Measurements from ENCODE around the gene RNF213. TPM values are rescaled to one million over a fixed set of nuclear protein-coding genes. Genes with fewer than 3 reads are reported as not detected.

Gene RNF213
- total RNA-seq, 6 experiments from 2014 or later = 59.1 to 87.7 (median 73.0) TPM

DNA sequence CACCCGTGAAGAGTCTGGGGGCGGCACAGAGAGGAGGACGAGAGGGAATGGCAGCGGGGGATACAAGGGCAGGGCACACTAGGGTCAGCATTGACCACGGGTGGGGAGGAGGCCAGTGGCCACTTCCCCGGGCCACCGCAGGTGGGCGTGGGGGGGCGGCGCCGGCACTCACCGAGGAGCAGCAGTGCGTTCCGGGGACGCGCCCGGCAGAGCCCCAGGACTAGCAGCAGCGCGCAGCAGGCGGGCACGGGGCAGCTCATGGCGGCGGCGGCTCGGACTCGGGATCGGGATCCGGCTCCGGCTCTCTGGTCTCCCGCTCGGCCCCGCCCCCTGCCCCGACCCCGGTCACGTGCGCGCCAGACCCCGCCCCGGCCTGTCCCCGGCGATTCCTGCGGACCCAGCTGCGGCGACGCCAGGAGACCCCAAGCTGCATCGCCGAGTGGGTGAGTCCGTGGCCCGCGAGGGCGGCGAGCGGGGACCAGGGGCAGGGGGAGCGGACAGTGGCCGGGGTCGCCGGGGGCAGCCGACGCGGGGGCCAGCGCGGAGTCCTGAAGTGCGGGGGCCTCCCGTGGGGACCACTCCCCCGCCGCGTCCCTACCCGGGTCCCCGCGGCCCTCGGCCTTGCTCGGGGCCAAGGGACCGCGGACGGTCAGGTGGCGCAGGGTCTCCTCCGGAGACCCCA lies 40.5 kb upstream of the RNF213 start, which contains the start of the genes SGSH and SLC26A11:
Gene SGSH (minus strand): TSS at position 280 of the 682 bp plus-strand sequence. CDS start 20 bp downstream, at position 260.
Gene SLC26A11 (plus strand): TSS at position 374 of the 682 bp plus-strand sequence. CDS start 1,134 bp downstream, outside the sequence.
- Histone ChIP-seq H3K4me3 (peak within 1 kb of the TSS; percentile 86 to 95 (median 93)), H3K27me3 (no peaks in the 10 kb centered on the region), H3K9me3 (no peaks in the 10 kb centered on the region), H3K36me3 (peaks cover 0 to 6% (median 0%) of the 10 kb centered on the region in 4 donors), H3K27ac (peak within 1 kb of the TSS; percentile 72 to 89 (median 80)), H3K4me1 (peaks cover 0 to 6% (median 2%) of the 10 kb centered on the region in 4 donors)
- ATAC-seq (peak; percentile 89 to 94 (median 90)), DNase-seq (peak; percentile 88 to 89 (median 88))
- intact Hi-C loops (cut with DNase I) = no loop called here
- TF ChIP-seq POLR2A (IDR thresholded peaks at IDR 0.05) = peak; percentile 72
- TF ChIP-seq, protein P1, sequence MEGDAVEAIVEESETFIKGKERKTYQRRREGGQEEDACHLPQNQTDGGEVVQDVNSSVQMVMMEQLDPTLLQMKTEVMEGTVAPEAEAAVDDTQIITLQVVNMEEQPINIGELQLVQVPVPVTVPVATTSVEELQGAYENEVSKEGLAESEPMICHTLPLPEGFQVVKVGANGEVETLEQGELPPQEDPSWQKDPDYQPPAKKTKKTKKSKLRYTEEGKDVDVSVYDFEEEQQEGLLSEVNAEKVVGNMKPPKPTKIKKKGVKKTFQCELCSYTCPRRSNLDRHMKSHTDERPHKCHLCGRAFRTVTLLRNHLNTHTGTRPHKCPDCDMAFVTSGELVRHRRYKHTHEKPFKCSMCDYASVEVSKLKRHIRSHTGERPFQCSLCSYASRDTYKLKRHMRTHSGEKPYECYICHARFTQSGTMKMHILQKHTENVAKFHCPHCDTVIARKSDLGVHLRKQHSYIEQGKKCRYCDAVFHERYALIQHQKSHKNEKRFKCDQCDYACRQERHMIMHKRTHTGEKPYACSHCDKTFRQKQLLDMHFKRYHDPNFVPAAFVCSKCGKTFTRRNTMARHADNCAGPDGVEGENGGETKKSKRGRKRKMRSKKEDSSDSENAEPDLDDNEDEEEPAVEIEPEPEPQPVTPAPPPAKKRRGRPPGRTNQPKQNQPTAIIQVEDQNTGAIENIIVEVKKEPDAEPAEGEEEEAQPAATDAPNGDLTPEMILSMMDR (IDR thresholded peaks at IDR 0.05) = no peak
- WGBS (ENCODE audit: insufficient coverage, low coverage, low lambda C conversion rate, missing lambda C conversion rate) = under 1% methylated on average over 31 of the region's 77 CpGs

DNA sequence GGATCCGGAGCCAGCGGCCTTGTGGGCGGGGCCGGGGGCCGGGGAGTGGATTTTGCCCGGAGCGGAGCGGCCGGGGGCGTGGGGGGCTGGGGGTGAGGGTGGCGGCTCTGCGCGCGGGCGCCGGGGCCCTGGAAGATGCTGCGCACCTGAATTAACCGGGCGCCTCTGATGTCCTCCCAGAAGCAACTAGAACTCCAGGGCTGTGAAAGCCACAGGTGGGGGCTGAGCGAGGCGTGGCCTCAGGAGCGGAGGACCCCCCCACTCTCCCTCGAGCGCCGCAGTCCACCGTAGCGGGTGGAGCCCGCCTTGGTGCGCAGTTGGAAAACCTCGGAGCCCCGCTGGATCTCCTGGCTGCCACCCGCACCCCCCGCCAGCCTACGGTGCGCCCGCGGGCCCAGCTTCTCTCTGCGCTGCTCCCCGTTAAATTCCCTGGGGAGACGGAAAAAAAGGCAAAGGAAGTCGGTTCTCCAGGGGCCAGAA lies 39.9 kb upstream of the RNF213 start:
- ATAC-seq (peak; percentile 2 to 26 (median 12)), DNase-seq (no peak)
- WGBS (ENCODE audit: insufficient coverage, low coverage, low lambda C conversion rate, missing lambda C conversion rate) = 5% methylated on average over 13 of the region's 41 CpGs
- no peak for TF ChIP-seq POLR2A (IDR thresholded peaks at IDR 0.05)
- Histone ChIP-seq H3K9me3 (no peaks in the 10 kb centered on the region), H3K27ac (peak overlapping the region in 2 of 3 donors; percentile 31 to 80), H3K36me3 (peaks cover 0 to 6% (median 0%) of the 10 kb centered on the region in 4 donors), H3K4me1 (peaks cover 0 to 6% (median 2%) of the 10 kb centered on the region in 4 donors), H3K27me3 (no peaks in the 10 kb centered on the region), H3K4me3 (peak overlapping the region; percentile 86 to 95 (median 93))
- intact Hi-C loops (cut with DNase I) = no loop called here

DNA sequence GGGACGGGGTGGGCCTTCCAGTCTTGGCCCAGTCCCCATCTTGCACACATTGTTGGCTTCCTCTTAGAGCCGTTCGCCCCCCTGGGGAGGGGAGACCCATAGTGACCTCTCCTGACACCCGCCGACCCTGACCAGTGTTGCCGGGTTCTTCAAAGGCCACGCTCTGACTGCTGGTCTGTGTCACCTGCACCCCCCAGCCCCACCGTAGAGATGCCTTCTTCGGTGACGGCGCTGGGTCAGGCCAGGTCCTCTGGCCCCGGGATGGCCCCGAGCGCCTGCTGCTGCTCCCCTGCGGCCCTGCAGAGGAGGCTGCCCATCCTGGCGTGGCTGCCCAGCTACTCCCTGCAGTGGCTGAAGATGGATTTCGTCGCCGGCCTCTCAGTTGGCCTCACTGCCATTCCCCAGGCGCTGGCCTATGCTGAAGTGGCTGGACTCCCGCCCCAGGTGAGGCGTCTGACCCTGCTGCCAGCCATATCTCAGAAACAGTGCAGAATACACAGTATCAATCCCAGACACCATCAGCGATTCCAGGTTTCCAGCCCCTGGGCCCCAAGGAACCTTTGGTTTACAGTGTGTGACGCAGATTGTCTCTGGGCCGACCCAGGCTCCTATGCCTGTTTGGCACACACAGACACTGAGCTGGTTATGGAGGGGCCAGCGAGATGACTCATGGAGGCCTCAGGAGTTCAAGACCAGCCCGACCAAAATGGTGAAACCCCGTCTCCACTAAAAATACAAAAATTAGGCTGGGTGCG lies 39.1 kb upstream of the RNF213 start:
- no peak for ATAC-seq
- H3K9me3 ChIP-seq = no peaks in the 10 kb centered on the region
- intact Hi-C loops (cut with DNase I) = no loop called here
- peaks cover 0 to 6% (median 2%) of the 10 kb centered on the region in 4 donors for H3K4me1 ChIP-seq
- WGBS (ENCODE audit: insufficient coverage, low coverage, low lambda C conversion rate, missing lambda C conversion rate) = 87% methylated on average over 7 of the region's 29 CpGs
- no peak for DNase-seq
- no peak overlapping the region for H3K27ac ChIP-seq
- peak overlapping the region in 2 of 3 donors; percentile 93 to 95 for H3K4me3 ChIP-seq
- TF ChIP-seq, protein P1 (IDR thresholded peaks at IDR 0.05) = no peak
- no peak for TF ChIP-seq POLR2A (IDR thresholded peaks at IDR 0.05)
- H3K27me3 ChIP-seq = no peaks in the 10 kb centered on the region
- peaks cover 0 to 2% (median 0%) of the 10 kb centered on the region in 4 donors for H3K36me3 ChIP-seq

DNA sequence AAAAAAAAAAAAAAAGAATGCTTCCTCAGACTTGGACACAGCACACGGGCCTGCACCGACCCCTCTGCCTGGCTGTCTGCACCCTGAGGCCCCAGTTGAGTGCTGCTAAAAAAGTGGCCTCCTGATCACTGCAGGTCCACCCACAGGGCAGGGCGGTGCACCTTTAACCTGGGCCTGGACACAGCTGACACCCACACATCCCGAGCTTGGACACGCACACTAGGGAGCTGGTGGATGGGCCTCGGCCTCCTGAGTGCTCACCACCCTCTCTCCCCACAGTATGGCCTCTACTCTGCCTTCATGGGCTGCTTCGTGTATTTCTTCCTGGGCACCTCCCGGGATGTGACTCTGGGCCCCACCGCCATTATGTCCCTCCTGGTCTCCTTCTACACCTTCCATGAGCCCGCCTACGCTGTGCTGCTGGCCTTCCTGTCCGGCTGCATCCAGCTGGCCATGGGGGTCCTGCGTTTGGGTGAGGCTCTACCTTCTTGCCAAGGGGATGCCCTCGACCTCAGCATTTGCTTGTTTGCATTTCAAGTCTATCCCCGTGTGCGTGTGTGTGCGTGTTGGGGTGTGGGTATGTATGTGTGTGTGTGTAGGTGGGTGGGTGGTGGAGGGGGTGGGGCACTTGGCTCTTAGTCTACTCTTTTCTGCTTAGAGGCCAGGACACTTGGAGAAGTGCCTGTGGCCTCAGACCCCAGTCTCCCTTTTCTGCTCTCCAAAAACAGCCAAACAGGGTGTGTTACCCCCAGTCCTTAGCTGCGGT lies 38.1 kb upstream of the RNF213 start:
- WGBS (ENCODE audit: insufficient coverage, low coverage, low lambda C conversion rate, missing lambda C conversion rate) = 100% methylated on average over 1 of the region's 18 CpGs
- intact Hi-C loops (cut with DNase I) = no loop called here
- no peaks in the 10 kb centered on the region for H3K9me3 ChIP-seq
- no peak overlapping the region for H3K27ac ChIP-seq
- peaks cover 0 to 6% (median 2%) of the 10 kb centered on the region in 4 donors for H3K4me1 ChIP-seq
- no peak for TF ChIP-seq POLR2A (IDR thresholded peaks at IDR 0.05)
- H3K27me3 ChIP-seq = no peaks in the 10 kb centered on the region
- no peaks in the 10 kb centered on the region for H3K36me3 ChIP-seq
- no peak for ATAC-seq
- no peak overlapping the region for H3K4me3 ChIP-seq
- DNase-seq = no peak
